ENCODE results near the gene HBE1. TPM values are rescaled to one million over a fixed set of nuclear protein-coding genes. Genes with fewer than 3 reads are reported as not detected.

Gene HBE1
- total RNA-seq, 4 donors from 2014 or later, result not detected

- Histone ChIP-seq H3K27ac (replicated peaks in 1 of 4) (no peak overlapping the region), H3K9me3 (no peaks in the 10 kb centered on the region), H3K27me3 (no peaks in the 10 kb centered on the region), H3K36me3 (no peaks in the 10 kb centered on the region), H3K4me3 (no peak overlapping the region), H3K4me1 (no peaks in the 10 kb centered on the region)
- DNase-seq (ENCODE audit: extremely low spot score), result no peak
- intact Hi-C loops (cut with DNase I), result no loop called here
- WGBS, result 22% methylated on average over 1 of the region's 1 CpG
- TF ChIP-seq EP300 (IDR thresholded peaks at IDR 0.05), result no peak
- TF ChIP-seq POLR2AphosphoS5 (IDR thresholded peaks at IDR 0.05), result no peak
- TF ChIP-seq CTCF (IDR thresholded peaks at IDR 0.05), result no peak
- TF ChIP-seq POLR2A (IDR thresholded peaks at IDR 0.05; ENCODE audit: low read depth), result no peak
These were observed 16.6 kb upstream of the HBE1 start for GRCh38 chr11:5286351-5286750.

- WGBS, result 79% methylated on average over 4 of the region's 4 CpGs
These were observed 16.1 kb upstream of the HBE1 start for GRCh38 chr11:5285703-5286340.

GRCh38 chr11:5284637-5285036 is 14.9 kb upstream of the HBE1 start:
- Histone ChIP-seq H3K27me3 (no peaks in the 10 kb centered on the region), H3K4me1 (peaks cover 0 to 7% (median 2%) of the 10 kb centered on the region in 4 donors), H3K27ac (replicated peaks in 1 of 4) (no peak overlapping the region), H3K36me3 (no peaks in the 10 kb centered on the region), H3K4me3 (no peak overlapping the region), H3K9me3 (no peaks in the 10 kb centered on the region)
- 100% methylated on average over 2 of the region's 2 CpGs for WGBS
- TF ChIP-seq CTCF (IDR thresholded peaks at IDR 0.05) (no peak), EP300 (IDR thresholded peaks at IDR 0.05) (no peak), POLR2A (IDR thresholded peaks at IDR 0.05; ENCODE audit: low read depth) (no peak), POLR2AphosphoS5 (IDR thresholded peaks at IDR 0.05) (no peak)
- no peak for DNase-seq (ENCODE audit: extremely low spot score)
- intact Hi-C loops (cut with DNase I), result no loop called here

More at GRCh38 chr11:5285703-5286340, 16.1 kb upstream of the HBE1 start:
- Histone ChIP-seq H3K4me3 (no peak overlapping the region), H3K9me3 (no peaks in the 10 kb centered on the region), H3K27me3 (no peaks in the 10 kb centered on the region), H3K4me1 (peaks cover 0 to 3% (median under 1%) of the 10 kb centered on the region in 4 donors), H3K36me3 (no peaks in the 10 kb centered on the region), H3K27ac (replicated peaks in 1 of 4) (no peak overlapping the region)
- TF ChIP-seq EP300 (IDR thresholded peaks at IDR 0.05) (no peak), POLR2AphosphoS5 (IDR thresholded peaks at IDR 0.05) (no peak), CTCF (IDR thresholded peaks at IDR 0.05) (no peak), POLR2A (IDR thresholded peaks at IDR 0.05; ENCODE audit: low read depth) (no peak)
- DNase-seq (ENCODE audit: extremely low spot score), result no peak
- intact Hi-C loops (cut with DNase I), result no loop called here

- 61% methylated on average over 1 of the region's 1 CpG for WGBS
- H3K27me3 ChIP-seq, result no peaks in the 10 kb centered on the region
- no peak for DNase-seq (ENCODE audit: extremely low spot score)
These were observed 14.1 kb upstream of the HBE1 start for GRCh38 chr11:5283882-5284281.

More at GRCh38 chr11:5283882-5284281, 14.1 kb upstream of the HBE1 start:
- Histone ChIP-seq H3K4me3 (no peak overlapping the region), H3K9me3 (no peaks in the 10 kb centered on the region), H3K27ac (replicated peaks in 1 of 4) (no peak overlapping the region), H3K36me3 (no peaks in the 10 kb centered on the region), H3K4me1 (peaks cover 0 to 7% (median 2%) of the 10 kb centered on the region in 4 donors)
- TF ChIP-seq CTCF (IDR thresholded peaks at IDR 0.05) (no peak), EP300 (IDR thresholded peaks at IDR 0.05) (no peak), POLR2AphosphoS5 (IDR thresholded peaks at IDR 0.05) (no peak), POLR2A (IDR thresholded peaks at IDR 0.05; ENCODE audit: low read depth) (no peak)
- intact Hi-C loops (cut with DNase I), result no loop called here
